ENCODE measurements around the gene ATP6V1C2.

- no peak for TF ChIP-seq CTCF (IDR thresholded peaks at IDR 0.05)
- TF ChIP-seq POLR2A (IDR thresholded peaks at IDR 0.05), result no peak
Measured at GRCh38 chr2:10777842-10778723, 56.7 kb downstream of the ATP6V1C2 start.
